ENCODE data around the gene PRRT3. TPM values are rescaled to one million over a fixed set of nuclear protein-coding genes. Genes with fewer than 3 reads are reported as not detected.

The PRRT3 gene
- total RNA-seq, 1 experiment from 2014 or later, result 9.2 TPM

- POLR2A ChIA-PET, result no interaction called here
- Mint-ChIP-seq H3K27me3 (ENCODE audit: low read depth) (peaks cover 13% of the 10 kb centered on the region), H3K27ac (no peak overlapping the region), H3K4me1 (peaks cover 6% of the 10 kb centered on the region), H3K9me3 (no peaks in the 10 kb centered on the region), H3K36me3 (peaks cover 3% of the 10 kb centered on the region; the same call in 1 of the 2 replicates), H3K4me3 (no peak overlapping the region; the same call in 1 of the 2 replicates)
- CTCF ChIA-PET, result interaction anchor here (4.5 kb wide), 1 partner anchor 16 kb away, joined by 143 read pairs; the partner anchor contains the start of gene CRELD1
- DNase-seq (ENCODE audit: low spot score), result no peak
- TF ChIP-seq MYBL2 (CRISPR knock-in tag; IDR thresholded peaks at IDR 0.05) (no peak), ELF4 (CRISPR knock-in tag; IDR thresholded peaks at IDR 0.05; ENCODE audit: low read depth) (no peak), ARID4B (CRISPR knock-in tag; IDR thresholded peaks at IDR 0.05; ENCODE audit: borderline replicate concordance) (no peak), ZBTB43 (CRISPR knock-in tag; IDR thresholded peaks at IDR 0.05) (no peak), ZNF263 (CRISPR knock-in tag; IDR thresholded peaks at IDR 0.05; ENCODE audit: low read depth) (no peak), RORB (CRISPR knock-in tag; IDR thresholded peaks at IDR 0.05) (no peak)
- no peak for ATAC-seq
Observed at GRCh38 chr3:9948586-9948985, 3.6 kb downstream of the PRRT3 start.

GRCh38 chr3:9947025-9947995, 4.9 kb downstream of the PRRT3 start:
- peak; percentile 64 for ATAC-seq
- Mint-ChIP-seq H3K9me3 (no peaks in the 10 kb centered on the region), H3K27me3 (ENCODE audit: low read depth) (peaks cover under 1% of the 10 kb centered on the region; the same call in 1 of the 2 replicates), H3K27ac (no peak overlapping the region), H3K4me3 (peak overlapping the region; percentile 78), H3K4me1 (peaks cover 6% of the 10 kb centered on the region), H3K36me3 (peaks cover 4% of the 10 kb centered on the region; the same call in 1 of the 2 replicates)
- ChIA-PET POLR2A (interaction anchor here (0.5 to 2.0 kb wide), 10 partner anchors 8 to 301 kb away, joined by 3 to 35 read pairs (median 5); partner anchors contain the start of genes ARPC4, CRELD1, EMC3 and FANCD2), CTCF (interaction anchor here (0.7 to 4.5 kb wide), 48 partner anchors 8 to 278 kb away, joined by 3 to 143 read pairs (median 6); partner anchors contain the start of genes CAMK1, CRELD1, EMC3 and IL17RC)
- DNase-seq (ENCODE audit: low spot score), result peak; percentile 74
- TF ChIP-seq ZNF219 (CRISPR knock-in tag; IDR thresholded peaks at IDR 0.05; ENCODE audit: borderline replicate concordance) (0 out of 2 replicates have a peak, but pooled peaks have one; percentile 50), CBFB (CRISPR knock-in tag; IDR thresholded peaks at IDR 0.05; ENCODE audit: low read depth) (no peak), USF2 (CRISPR knock-in tag; IDR thresholded peaks at IDR 0.05) (peak; percentile 55; the same call in 1 of the 2 replicates), ATF6 (CRISPR knock-in tag; IDR thresholded peaks at IDR 0.05) (no peak), ARID4B (CRISPR knock-in tag; IDR thresholded peaks at IDR 0.05; ENCODE audit: borderline replicate concordance) (no peak; the same call in 1 of the 2 replicates), NFE2L1 (CRISPR knock-in tag; IDR thresholded peaks at IDR 0.05) (peak; percentile 70; the same call in 1 of the 2 replicates), FOXK1 (CRISPR knock-in tag; IDR thresholded peaks at IDR 0.05) (peak; percentile 51; the same call in 1 of the 2 replicates), TEAD1 (CRISPR knock-in tag; IDR thresholded peaks at IDR 0.05) (peak; percentile 61; the same call in 1 of the 2 replicates), TCF7 (CRISPR knock-in tag; IDR thresholded peaks at IDR 0.05; ENCODE audit: low read depth) (no peak), AR (CRISPR knock-in tag; IDR thresholded peaks at IDR 0.05) (no peak)

Measured in WTC11 (cell line).